K562 (cell line): ENCODE results near the gene IARS2. TPM values are rescaled to one million over a fixed set of nuclear protein-coding genes. Genes with fewer than 3 reads are reported as not detected.

Experiments
- BCOR ChIP-seq: fragments of 450-650 bp; IDR thresholded peaks from 2 replicates; pipeline ENCODE4 v1.6.1; 2016
- BHLHE40 ChIP-seq: IDR thresholded peaks from 2 replicates; pipeline ENCODE4 v1.6.1; 2011; ENCODE audit warnings: low read length, improper control_type of control experiment
- EP400 ChIP-seq: fragments of 450-650 bp; IDR thresholded peaks from 2 replicates; pipeline ENCODE4 v1.6.1; 2017; ENCODE audit warnings: antibody characterized with exemption, mild to moderate bottlenecking, moderate library complexity
- NFRKB ChIP-seq: fragments of 450-650 bp; IDR thresholded peaks from 2 replicates; pipeline ENCODE4 v1.6.1; 2016; ENCODE audit warnings: low read depth
- PHTF2 ChIP-seq: fragments of 250-450 bp; sonication (Bioruptor Pico); IDR thresholded peaks from 2 replicates; pipeline ENCODE4 v1.5.0; 2021; ENCODE audit warnings: mild to moderate bottlenecking
- SIN3A ChIP-seq, 2 experiments: fragments of 150-350 bp in 1 of 2; IDR thresholded peaks; 2 replicates each; pipeline ENCODE4 v1.6.1; 2011 to 2016; ENCODE audit warnings: borderline replicate concordance in 2 of 2, low read depth in 2 of 2, low read length in 2 of 2, mild to moderate bottlenecking in 2 of 2, moderate library complexity in 2 of 2; ENCODE audit not compliant: control insufficient read depth in 1 of 2
- TBP ChIP-seq: optimal IDR thresholded peaks from 2 replicates; pipeline ENCODE3; 2011; ENCODE audit warnings: low read depth, low read length, improper control_type of control experiment
- YY1 ChIP-seq, 3 experiments: IDR thresholded peaks; 2 replicates each; pipeline ENCODE4 v1.6.1; 2011; ENCODE audit warnings: low read length in 2 of 3, mild to moderate bottlenecking in 2 of 3, moderate library complexity in 2 of 3, borderline replicate concordance in 1 of 3, control low read depth in 1 of 3, low read depth in 1 of 3; ENCODE audit not compliant: insufficient read depth in 3 of 3, insufficient replicate concordance in 2 of 3, control insufficient read depth in 1 of 3, insufficient read length in 1 of 3; ENCODE audit errors: extremely low read depth in 1 of 3
- polyA plus RNA-seq, 8 experiments: library from polyadenylated mRNA; depleted of rRNA in 4 of 8; stranded (reverse) in 5 of 8; unstranded in 3 of 8; fragments of >200 nt; fragmentation: Nextera tagmentation in 2 of 8; fragmentation: Illumina TruSeq in 1 of 8; extraction: Ambion mirVana in 2 of 8; extraction: Trizol in 1 of 8; gene quantifications; 2 replicates each; pipeline versions ENCODE4 v1.2.1 to v1.2.3, GENCODE V29; 2011 to 2014; ENCODE audit warnings: inconsistent platforms in 1 of 8, missing spikeins in 1 of 8
- total RNA-seq, 7 experiments: library from RNA; depleted of rRNA in 6 of 7; stranded (reverse); fragments of >200 nt in 6 of 7; fragmentation: Illumina TruSeq in 2 of 7; extraction: Trizol in 2 of 7; gene quantifications; 2 replicates each; pipeline versions ENCODE4 v1.2.1 to v1.2.3, GENCODE V29; 2011 to 2021; ENCODE audit warnings: low replicate concordance in 1 of 7
- TF ChIP-seq, protein P1 (sequence below): fragments of 450-650 bp; IDR thresholded peaks from 2 replicates; pipeline ENCODE4 v1.6.1; 2016; ENCODE audit warnings: borderline replicate concordance
- TF ChIP-seq, protein P2 (sequence below), 2 experiments: IDR thresholded peaks; 2 replicates each; pipeline ENCODE4 v1.6.1; 2011; ENCODE audit warnings: borderline replicate concordance in 1 of 2, control low read depth in 1 of 2, low read depth in 1 of 2, low read length in 1 of 2, mild to moderate bottlenecking in 1 of 2, mixed read lengths in 1 of 2, moderate library complexity in 1 of 2; ENCODE audit not compliant: insufficient read depth in 1 of 2, insufficient read length in 1 of 2, poor library complexity in 1 of 2, severe bottlenecking in 1 of 2; ENCODE audit errors: extremely low read depth in 1 of 2
- TF ChIP-seq, protein P3 (sequence below): fragments of 250-450 bp; sonication (Bioruptor Pico); IDR thresholded peaks from 2 replicates; pipeline ENCODE4 v1.4.0; 2020; ENCODE audit warnings: mild to moderate bottlenecking, moderate library complexity
- TF ChIP-seq, protein P4 (sequence below): fragments of 450-650 bp; formaldehyde crosslinking; IDR thresholded peaks from 2 replicates; pipeline ENCODE4 v1.4.0; 2022; ENCODE audit warnings: missing genetic modification characterization
- TF ChIP-seq, protein P5 (sequence below), 2 experiments: fragments of 150-350 bp in 1 of 2; IDR thresholded peaks; 2 replicates each; pipeline ENCODE4 v1.6.1; 2012 to 2016; ENCODE audit warnings: low read depth in 2 of 2, low read length in 2 of 2, mild to moderate bottlenecking in 1 of 2, moderate library complexity in 1 of 2

IARS2 gene
- total and polyA plus RNA-seq, 9 of the 15 experiments (the other 6 are each of a cell fraction or from before 2014, with no cell fraction given) = 39.6 to 127 (median 93.8) TPM

DNA sequence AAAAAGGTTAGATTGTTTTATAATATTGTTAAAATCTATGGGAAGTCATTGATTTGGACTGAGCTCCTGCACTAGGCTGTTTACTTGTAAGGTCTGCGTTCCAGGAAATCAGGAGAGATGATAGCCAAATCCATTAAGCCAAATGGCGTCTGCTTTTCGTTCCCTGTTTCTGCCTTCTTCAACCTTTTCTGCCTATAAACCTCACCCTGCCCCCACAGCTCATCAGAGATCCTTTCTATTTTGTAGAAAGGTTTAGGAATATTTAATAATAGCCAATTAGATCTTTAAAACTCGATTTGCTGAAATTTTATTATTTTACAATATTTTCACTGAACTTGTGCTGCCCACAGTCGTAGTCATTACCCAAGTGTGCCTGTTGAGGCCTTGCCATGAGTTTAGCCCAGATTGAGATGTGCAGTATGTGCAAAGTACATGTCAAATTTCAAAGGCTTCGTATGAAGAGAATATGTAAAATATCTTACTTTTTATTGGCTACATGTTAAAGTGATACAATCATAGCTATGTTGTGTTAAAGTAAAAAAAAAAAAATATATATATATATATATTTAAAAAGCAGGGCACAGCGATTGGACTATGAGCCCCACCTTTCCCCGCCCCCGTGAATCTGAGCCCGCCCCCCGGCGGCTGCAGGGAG, 444 bp upstream of the IARS2 start (continued):
- TF ChIP-seq, protein P1, sequence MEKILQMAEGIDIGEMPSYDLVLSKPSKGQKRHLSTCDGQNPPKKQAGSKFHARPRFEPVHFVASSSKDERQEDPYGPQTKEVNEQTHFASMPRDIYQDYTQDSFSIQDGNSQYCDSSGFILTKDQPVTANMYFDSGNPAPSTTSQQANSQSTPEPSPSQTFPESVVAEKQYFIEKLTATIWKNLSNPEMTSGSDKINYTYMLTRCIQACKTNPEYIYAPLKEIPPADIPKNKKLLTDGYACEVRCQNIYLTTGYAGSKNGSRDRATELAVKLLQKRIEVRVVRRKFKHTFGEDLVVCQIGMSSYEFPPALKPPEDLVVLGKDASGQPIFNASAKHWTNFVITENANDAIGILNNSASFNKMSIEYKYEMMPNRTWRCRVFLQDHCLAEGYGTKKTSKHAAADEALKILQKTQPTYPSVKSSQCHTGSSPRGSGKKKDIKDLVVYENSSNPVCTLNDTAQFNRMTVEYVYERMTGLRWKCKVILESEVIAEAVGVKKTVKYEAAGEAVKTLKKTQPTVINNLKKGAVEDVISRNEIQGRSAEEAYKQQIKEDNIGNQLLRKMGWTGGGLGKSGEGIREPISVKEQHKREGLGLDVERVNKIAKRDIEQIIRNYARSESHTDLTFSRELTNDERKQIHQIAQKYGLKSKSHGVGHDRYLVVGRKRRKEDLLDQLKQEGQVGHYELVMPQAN = 0 out of 2 replicates have a peak, but pooled peaks have one; percentile 18
- TF ChIP-seq BCOR (no peak), YY1 (IDR thresholded peaks at IDR 0.05; ENCODE audit: borderline replicate concordance in 1 of 3, control insufficient read depth in 1 of 3, extremely low read depth in 1 of 3, insufficient read depth in 3 of 3, insufficient read length in 1 of 3, insufficient replicate concordance in 2 of 3, low read depth in 1 of 3, low read length in 2 of 3) (peak in 1 of 3 experiments; percentile 79), PHTF2 (CRISPR knock-in tag) (no peak), TBP (peak; percentile 3), BHLHE40 (no peak), EP400 (no peak; the same call in 1 of the 2 replicates), NFRKB (peak; percentile 72), SIN3A (IDR thresholded peaks at IDR 0.05; ENCODE audit: borderline replicate concordance in 2 of 2, control insufficient read depth in 1 of 2, low read depth in 2 of 2, low read length in 2 of 2) (no peak)
- TF ChIP-seq, protein P2, sequence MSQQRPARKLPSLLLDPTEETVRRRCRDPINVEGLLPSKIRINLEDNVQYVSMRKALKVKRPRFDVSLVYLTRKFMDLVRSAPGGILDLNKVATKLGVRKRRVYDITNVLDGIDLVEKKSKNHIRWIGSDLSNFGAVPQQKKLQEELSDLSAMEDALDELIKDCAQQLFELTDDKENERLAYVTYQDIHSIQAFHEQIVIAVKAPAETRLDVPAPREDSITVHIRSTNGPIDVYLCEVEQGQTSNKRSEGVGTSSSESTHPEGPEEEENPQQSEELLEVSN (IDR thresholded peaks at IDR 0.05; ENCODE audit: borderline replicate concordance in 1 of 2, extremely low read depth in 1 of 2, insufficient read depth in 1 of 2, insufficient read length in 1 of 2, low read depth in 1 of 2, low read length in 1 of 2, poor library complexity in 1 of 2, severe bottlenecking in 1 of 2) = no peak
- TF ChIP-seq, protein P3, sequence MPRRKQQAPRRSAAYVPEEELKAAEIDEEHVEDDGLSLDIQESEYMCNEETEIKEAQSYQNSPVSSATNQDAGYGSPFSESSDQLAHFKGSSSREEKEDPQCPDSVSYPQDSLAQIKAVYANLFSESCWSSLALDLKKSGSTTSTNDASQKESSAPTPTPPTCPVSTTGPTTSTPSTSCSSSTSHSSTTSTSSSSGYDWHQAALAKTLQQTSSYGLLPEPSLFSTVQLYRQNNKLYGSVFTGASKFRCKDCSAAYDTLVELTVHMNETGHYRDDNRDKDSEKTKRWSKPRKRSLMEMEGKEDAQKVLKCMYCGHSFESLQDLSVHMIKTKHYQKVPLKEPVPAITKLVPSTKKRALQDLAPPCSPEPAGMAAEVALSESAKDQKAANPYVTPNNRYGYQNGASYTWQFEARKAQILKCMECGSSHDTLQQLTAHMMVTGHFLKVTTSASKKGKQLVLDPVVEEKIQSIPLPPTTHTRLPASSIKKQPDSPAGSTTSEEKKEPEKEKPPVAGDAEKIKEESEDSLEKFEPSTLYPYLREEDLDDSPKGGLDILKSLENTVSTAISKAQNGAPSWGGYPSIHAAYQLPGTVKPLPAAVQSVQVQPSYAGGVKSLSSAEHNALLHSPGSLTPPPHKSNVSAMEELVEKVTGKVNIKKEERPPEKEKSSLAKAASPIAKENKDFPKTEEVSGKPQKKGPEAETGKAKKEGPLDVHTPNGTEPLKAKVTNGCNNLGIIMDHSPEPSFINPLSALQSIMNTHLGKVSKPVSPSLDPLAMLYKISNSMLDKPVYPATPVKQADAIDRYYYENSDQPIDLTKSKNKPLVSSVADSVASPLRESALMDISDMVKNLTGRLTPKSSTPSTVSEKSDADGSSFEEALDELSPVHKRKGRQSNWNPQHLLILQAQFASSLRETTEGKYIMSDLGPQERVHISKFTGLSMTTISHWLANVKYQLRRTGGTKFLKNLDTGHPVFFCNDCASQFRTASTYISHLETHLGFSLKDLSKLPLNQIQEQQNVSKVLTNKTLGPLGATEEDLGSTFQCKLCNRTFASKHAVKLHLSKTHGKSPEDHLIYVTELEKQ (CRISPR knock-in tag) = no peak
- TF ChIP-seq, protein P4, sequence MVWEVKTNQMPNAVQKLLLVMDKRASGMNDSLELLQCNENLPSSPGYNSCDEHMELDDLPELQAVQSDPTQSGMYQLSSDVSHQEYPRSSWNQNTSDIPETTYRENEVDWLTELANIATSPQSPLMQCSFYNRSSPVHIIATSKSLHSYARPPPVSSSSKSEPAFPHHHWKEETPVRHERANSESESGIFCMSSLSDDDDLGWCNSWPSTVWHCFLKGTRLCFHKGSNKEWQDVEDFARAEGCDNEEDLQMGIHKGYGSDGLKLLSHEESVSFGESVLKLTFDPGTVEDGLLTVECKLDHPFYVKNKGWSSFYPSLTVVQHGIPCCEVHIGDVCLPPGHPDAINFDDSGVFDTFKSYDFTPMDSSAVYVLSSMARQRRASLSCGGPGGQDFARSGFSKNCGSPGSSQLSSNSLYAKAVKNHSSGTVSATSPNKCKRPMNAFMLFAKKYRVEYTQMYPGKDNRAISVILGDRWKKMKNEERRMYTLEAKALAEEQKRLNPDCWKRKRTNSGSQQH (CRISPR knock-in tag) = no peak
- TF ChIP-seq, protein P5, sequence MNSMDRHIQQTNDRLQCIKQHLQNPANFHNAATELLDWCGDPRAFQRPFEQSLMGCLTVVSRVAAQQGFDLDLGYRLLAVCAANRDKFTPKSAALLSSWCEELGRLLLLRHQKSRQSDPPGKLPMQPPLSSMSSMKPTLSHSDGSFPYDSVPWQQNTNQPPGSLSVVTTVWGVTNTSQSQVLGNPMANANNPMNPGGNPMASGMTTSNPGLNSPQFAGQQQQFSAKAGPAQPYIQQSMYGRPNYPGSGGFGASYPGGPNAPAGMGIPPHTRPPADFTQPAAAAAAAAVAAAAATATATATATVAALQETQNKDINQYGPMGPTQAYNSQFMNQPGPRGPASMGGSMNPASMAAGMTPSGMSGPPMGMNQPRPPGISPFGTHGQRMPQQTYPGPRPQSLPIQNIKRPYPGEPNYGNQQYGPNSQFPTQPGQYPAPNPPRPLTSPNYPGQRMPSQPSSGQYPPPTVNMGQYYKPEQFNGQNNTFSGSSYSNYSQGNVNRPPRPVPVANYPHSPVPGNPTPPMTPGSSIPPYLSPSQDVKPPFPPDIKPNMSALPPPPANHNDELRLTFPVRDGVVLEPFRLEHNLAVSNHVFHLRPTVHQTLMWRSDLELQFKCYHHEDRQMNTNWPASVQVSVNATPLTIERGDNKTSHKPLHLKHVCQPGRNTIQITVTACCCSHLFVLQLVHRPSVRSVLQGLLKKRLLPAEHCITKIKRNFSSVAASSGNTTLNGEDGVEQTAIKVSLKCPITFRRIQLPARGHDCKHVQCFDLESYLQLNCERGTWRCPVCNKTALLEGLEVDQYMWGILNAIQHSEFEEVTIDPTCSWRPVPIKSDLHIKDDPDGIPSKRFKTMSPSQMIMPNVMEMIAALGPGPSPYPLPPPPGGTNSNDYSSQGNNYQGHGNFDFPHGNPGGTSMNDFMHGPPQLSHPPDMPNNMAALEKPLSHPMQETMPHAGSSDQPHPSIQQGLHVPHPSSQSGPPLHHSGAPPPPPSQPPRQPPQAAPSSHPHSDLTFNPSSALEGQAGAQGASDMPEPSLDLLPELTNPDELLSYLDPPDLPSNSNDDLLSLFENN (IDR thresholded peaks at IDR 0.05; ENCODE audit: low read depth in 2 of 2, low read length in 2 of 2) = 0 out of 4 replicates have a peak, but pooled peaks of 1 of the 2 experiments have one; percentile 7
